K562 (cell line): ENCODE data around the gene AFF3. TPM values are rescaled to one million over a fixed set of nuclear protein-coding genes. Genes with fewer than 3 reads are reported as not detected.

Experiments
- ATAC-seq: fragments of 200-7000 bp; cut with Tn5 transposase; 3 replicates; pipeline ENCODE4 v1.9.1; 2020; ENCODE audit warnings: moderate library complexity
- BruUV-seq: library from RNA; stranded (reverse); fragments of 400-500 nt; replicated peaks from 2 replicates; lab custom pipeline; 2021; lab: Mats Ljungman, UMichigan
- CTCF ChIA-PET: fragments of 300-600 bp; formaldehyde crosslinking; extraction: SDS; loops from one replicate; lab custom pipeline; 2021; ENCODE audit warnings: low intra/inter-chr PET ratio; lab: Yijun Ruan, JAX
- POLR2A ChIA-PET: fragments of 300-600, 350-650 bp; sonication (Branson Sonifier 250); formaldehyde crosslinking; extraction: SDS; loops from one replicate; lab custom pipeline; 2021; ENCODE audit warnings: antibody characterized with exemption, inconsistent platforms; lab: Yijun Ruan, JAX
- DNase-seq, 4 experiments: peaks; one replicate each; pipeline versions ENCODE4 v3.0.0 to v3.0.0-alpha.2; 2011 to 2018; ENCODE audit warnings: low spot score in 3 of 4, mixed read lengths in 3 of 4; ENCODE audit errors: extremely low read depth in 1 of 4
- FAIRE-seq: peaks from 2 replicates; lab custom pipeline; 2011; peaks lifted over from hg19 to GRCh38; lab: Jason Lieb, UNC
- H2AFZ ChIP-seq: 2 replicates; pipeline ENCODE4 v1.6.0; 2011; ENCODE audit warnings: low read depth, low read length, control low read depth, inconsistent platforms
- H3K27ac ChIP-seq: fragments of 200-600 bp; 3 replicates; pipeline ENCODE4 v1.8.0; 2011; ENCODE audit warnings: low read depth, mild to moderate bottlenecking, control low read depth, inconsistent platforms, low read length, moderate library complexity, mixed read lengths; ENCODE audit errors: extremely low read depth
- H3K27me3 ChIP-seq, 2 experiments: fragments of 300-600 bp in 1 of 2; 2 replicates in 1 of 2; 3 replicates in 1 of 2; pipeline versions ENCODE4 v1.6.0 to v1.8.0; 2011; ENCODE audit warnings: inconsistent platforms in 2 of 2, low read length in 2 of 2, mild to moderate bottlenecking in 1 of 2, mixed read lengths in 1 of 2, moderate library complexity in 1 of 2; ENCODE audit not compliant: control insufficient read depth in 2 of 2, insufficient read depth in 2 of 2
- H3K36me3 ChIP-seq: fragments of 300-600 bp; 3 replicates; pipeline ENCODE4 v1.8.0; 2011; ENCODE audit warnings: mild to moderate bottlenecking, low read length, inconsistent platforms; ENCODE audit not compliant: control insufficient read depth, insufficient read depth
- H3K4me1 ChIP-seq, 2 experiments: fragments of 200-600 bp in 1 of 2; replicated peaks in 1 of 2; 2 replicates in 1 of 2; 3 replicates in 1 of 2; pipeline versions ENCODE4 v1.5.1 to v1.8.0; 2011; ENCODE audit warnings: inconsistent platforms in 2 of 2, low read length in 2 of 2, mild to moderate bottlenecking in 1 of 2, mixed read lengths in 1 of 2, moderate library complexity in 1 of 2; ENCODE audit not compliant: control insufficient read depth in 2 of 2, insufficient read depth in 2 of 2
- H3K4me2 ChIP-seq: 2 replicates; pipeline ENCODE4 v1.6.1; 2011; ENCODE audit warnings: low read length, control low read depth, inconsistent platforms, mixed read lengths; ENCODE audit not compliant: insufficient read depth
- H3K4me3 ChIP-seq: fragments of 200-600 bp; sonication (generic), shearing (Covaris generic); 2 replicates; pipeline ENCODE4 v1.5.1; 2016; ENCODE audit warnings: control low read depth, inconsistent platforms
- H3K79me2 ChIP-seq: fragments of 200-600 bp; 3 replicates; pipeline ENCODE4 v1.8.0; 2011; ENCODE audit warnings: low read length, inconsistent platforms; ENCODE audit not compliant: control insufficient read depth, insufficient read depth
- H3K9ac ChIP-seq, 2 experiments: 2 replicates each; pipeline versions ENCODE4 v1.6.0 to v1.6.1; 2011; ENCODE audit warnings: low read depth in 2 of 2, low read length in 2 of 2, control low read depth in 1 of 2, inconsistent platforms in 1 of 2, mild to moderate bottlenecking in 1 of 2, mixed read lengths in 1 of 2; ENCODE audit not compliant: insufficient read depth in 1 of 2
- H3K9me1 ChIP-seq: one replicate; pipeline ENCODE4 v1.6.0; 2011; ENCODE audit warnings: inconsistent platforms, mild to moderate bottlenecking, low read length, moderate library complexity; ENCODE audit not compliant: control insufficient read depth, insufficient read depth
- H3K9me3 ChIP-seq: replicated peaks from 2 replicates; pipeline ENCODE4 v1.5.1; 2011; ENCODE audit warnings: low read depth, low read length, inconsistent platforms; ENCODE audit not compliant: control insufficient read depth, insufficient read depth
- H4K20me1 ChIP-seq: replicated peaks from 2 replicates; pipeline ENCODE4 v1.6.1; 2011; ENCODE audit warnings: low read length, inconsistent platforms, mixed read lengths; ENCODE audit not compliant: control insufficient read depth, insufficient read depth
- CEBPB ChIP-seq: fragments of 450-650 bp; IDR thresholded peaks from 2 replicates; pipeline ENCODE4 v1.6.1; 2016; ENCODE audit warnings: missing genetic modification characterization, missing compliant biosample characterization
- CREBBP ChIP-seq: IDR thresholded peaks from one replicate; pipeline ENCODE4 v1.6.1; 2012; ENCODE audit warnings: low read depth, mild to moderate bottlenecking, control low read depth, inconsistent platforms, low read length
- CXXC5 ChIP-seq: fragments of 250-450 bp; sonication (Bioruptor Pico); IDR thresholded peaks from 2 replicates; pipeline ENCODE4 v1.8.0; 2022; ENCODE audit warnings: inconsistent platforms, mild to moderate bottlenecking, moderate library complexity
- HLTF ChIP-seq: fragments of 450-650 bp; IDR thresholded peaks from 2 replicates; pipeline ENCODE4 v1.6.1; 2016
- HSF4 ChIP-seq: fragments of 250-450 bp; sonication (Bioruptor Pico); IDR thresholded peaks from 2 replicates; pipeline ENCODE4 v2.1.2; 2022; ENCODE audit warnings: mild to moderate bottlenecking, moderate library complexity, borderline replicate concordance
- RAD21 ChIP-seq, 2 experiments: fragments of 250-450 bp in 1 of 2; fragments of 450-650 bp in 1 of 2; sonication (Bioruptor Pico) in 1 of 2; formaldehyde crosslinking in 1 of 2; IDR thresholded peaks in 1 of 2; conservative IDR thresholded peaks in 1 of 2; 2 replicates each; pipeline versions ENCODE4 v1.4.0 to v1.8.0; 2020 to 2022; ENCODE audit warnings: mild to moderate bottlenecking in 2 of 2, moderate library complexity in 1 of 2
- TAL1 ChIP-seq: fragments of 450-650 bp; IDR thresholded peaks from 2 replicates; pipeline ENCODE4 v1.6.1; 2016; ENCODE audit warnings: mild to moderate bottlenecking
- ZNF511 ChIP-seq: sonication (generic); formaldehyde crosslinking; IDR thresholded peaks from 2 replicates; pipeline ENCODE4 v1.8.0; 2022; ENCODE audit warnings: mild to moderate bottlenecking, missing genetic modification reagents
- WGBS: fragments of 100-300 bp; shearing (Covaris generic); methylation state at CpG from one replicate; pipeline ENCODE4 v1.1.6; 2016; ENCODE audit warnings: low coverage, mixed read lengths; ENCODE audit not compliant: insufficient coverage; ENCODE audit errors: missing lambda C conversion rate; 5-methylcytosine and 5-hydroxymethylcytosine counted together
- in situ Hi-C: fragments of 300-500 bp; cut with MboI; formaldehyde crosslinking; loops from 4 replicates; pipeline ENCODE4 v1.15.0; 2018; ENCODE audit warnings: inconsistent platforms, mixed read lengths
- intact Hi-C: fragments of 100-400 bp; cut with micrococcal nuclease; formaldehyde crosslinking; loops from 2 replicates; pipeline ENCODE4 v1.14.2; 2022
- polyA plus RNA-seq, 8 experiments: library from polyadenylated mRNA; depleted of rRNA in 4 of 8; stranded (reverse) in 5 of 8; unstranded in 3 of 8; fragments of >200 nt; fragmentation: Nextera tagmentation in 2 of 8; fragmentation: Illumina TruSeq in 1 of 8; extraction: Ambion mirVana in 2 of 8; extraction: Trizol in 1 of 8; gene quantifications; 2 replicates each; pipeline versions ENCODE4 v1.2.1 to v1.2.3, GENCODE V29; 2011 to 2014; ENCODE audit warnings: inconsistent platforms in 1 of 8, missing spikeins in 1 of 8
- total RNA-seq, 7 experiments: library from RNA; depleted of rRNA in 6 of 7; stranded (reverse); fragments of >200 nt in 6 of 7; fragmentation: Illumina TruSeq in 2 of 7; extraction: Trizol in 2 of 7; gene quantifications; 2 replicates each; pipeline versions ENCODE4 v1.2.1 to v1.2.3, GENCODE V29; 2011 to 2021; ENCODE audit warnings: low replicate concordance in 1 of 7

AFF3 gene
- total and polyA plus RNA-seq, 9 of the 15 experiments (the other 6 are each of a cell fraction or from before 2014, with no cell fraction given): 0.02 to 0.11 TPM; not detected in 7

DNA sequence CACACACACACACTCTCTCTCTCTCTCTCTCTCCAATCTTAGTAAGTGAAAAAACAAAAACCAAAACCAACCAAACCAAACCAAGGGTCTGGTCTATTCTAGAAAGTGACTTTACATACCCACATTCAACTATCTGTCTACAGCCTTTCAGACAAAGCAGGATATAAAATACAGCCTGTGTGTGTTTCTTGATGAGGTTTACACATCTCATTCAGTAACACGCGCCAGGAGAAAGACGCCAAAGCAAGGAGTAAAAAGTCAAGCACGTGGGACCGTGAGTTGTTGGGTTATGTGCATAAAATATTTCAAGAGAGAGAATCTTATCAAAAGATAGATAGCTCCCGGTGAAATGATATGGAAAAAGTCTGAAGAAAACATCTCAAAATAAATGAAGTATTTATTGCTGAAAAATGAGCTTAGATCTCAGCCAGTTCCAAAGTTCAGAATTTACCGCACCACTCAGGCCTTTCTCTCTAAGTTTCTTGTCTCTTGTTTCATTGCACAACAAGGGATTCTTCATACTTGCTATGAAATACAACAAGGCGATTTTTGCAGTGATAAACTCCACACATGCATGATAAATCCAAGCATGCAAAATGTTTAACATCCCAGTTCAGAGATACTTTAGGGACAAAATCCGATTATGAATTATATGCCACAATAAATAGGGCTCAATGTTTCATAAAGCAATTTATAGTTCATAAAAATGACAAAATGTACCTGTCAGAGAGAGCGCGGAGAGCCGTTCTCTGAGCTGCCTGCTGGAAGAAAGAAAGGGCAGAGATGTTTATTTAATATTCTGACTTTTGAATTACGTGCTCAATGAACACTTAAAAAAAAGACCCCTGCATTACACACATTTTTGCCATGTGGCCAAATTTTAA lies 493.2 kb downstream of the AFF3 start:
- no peak overlapping the region for H3K9ac ChIP-seq
- ChIA-PET CTCF (no interaction called here), POLR2A (interaction anchor here (1.4 kb wide), 1 partner anchor 16 kb away, joined by 3 read pairs; no protein-coding TSS in a partner anchor)

DNA sequence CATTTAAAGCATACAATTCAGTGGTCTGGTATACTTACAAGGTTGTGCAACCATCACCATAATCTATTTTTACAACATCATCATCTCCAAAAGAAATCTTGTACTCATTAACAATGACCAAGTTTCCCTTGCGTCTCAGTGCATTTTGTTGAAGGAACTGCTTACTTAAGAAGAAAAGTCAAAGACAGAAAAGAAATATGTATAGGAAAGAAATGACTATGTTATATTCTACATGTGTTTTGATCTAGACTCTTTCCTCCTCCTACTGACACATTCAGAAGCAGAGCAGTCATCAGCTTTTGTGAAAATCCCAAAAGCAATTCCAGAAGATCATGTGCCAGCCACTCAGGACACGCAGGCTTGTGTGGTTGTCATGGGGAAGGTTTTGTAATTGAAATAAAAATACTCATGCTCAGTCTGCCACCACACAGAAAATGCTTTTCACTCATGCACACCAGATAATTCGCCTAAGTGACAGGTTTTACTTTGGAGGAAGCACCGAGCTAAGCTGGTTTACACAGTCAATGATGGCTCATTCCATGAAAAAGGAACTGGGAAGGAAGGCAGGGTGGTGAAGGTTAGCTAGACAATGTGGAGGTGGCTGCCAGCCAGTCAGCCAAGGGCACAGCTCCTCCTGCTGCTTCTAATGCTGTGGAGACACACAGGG lies 494.1 kb downstream of the AFF3 start:
- H3K36me3 ChIP-seq: no peaks in the 10 kb centered on the region
- no peak for ATAC-seq
- H3K4me1 ChIP-seq: no peaks in the 10 kb centered on the region
- H3K27ac ChIP-seq: no peak overlapping the region
- no peaks in the 10 kb centered on the region for H3K9me3 ChIP-seq
- no TSS peak for BruUV-seq
- TF ChIP-seq RAD21 (CRISPR knock-in tag; conservative IDR thresholded peaks at IDR 0.05 in 1 of 2, IDR thresholded peaks at IDR 0.05 in 1 of 2): peak in 1 of 2 experiments; percentile 34; a peak in 1 of 4 replicates
- no peak for TF ChIP-seq CREBBP
- no peak for TF ChIP-seq HSF4 (CRISPR knock-in tag)
- no peak for TF ChIP-seq ZNF511 (CRISPR knock-in tag)
- TF ChIP-seq CEBPB: peak; percentile 39; the same call in 1 of the 2 replicates
- no peak for TF ChIP-seq TAL1
- TF ChIP-seq, all 486 proteins: peak for 2
- H3K4me2 ChIP-seq: no peak overlapping the region
- peaks cover 14 to 37% of the 10 kb centered on the region in 2 experiments for H3K27me3 ChIP-seq
- CTCF ChIA-PET: no interaction called here
- POLR2A ChIA-PET: interaction anchor here (1.2 kb wide), 1 partner anchor 24 kb away, joined by 3 read pairs; no protein-coding TSS in a partner anchor
- H3K4me3 ChIP-seq: no peak overlapping the region
- H2AFZ ChIP-seq: no peak overlapping the region
- in situ Hi-C loops: no loop called here
- H3K79me2 ChIP-seq: no peaks in the 10 kb centered on the region
- no peak for FAIRE-seq
- intact Hi-C loops: no loop called here
- WGBS: 2% methylated on average over 4 of the region's 4 CpGs
- no peaks in the 10 kb centered on the region for H4K20me1 ChIP-seq
- H3K9ac ChIP-seq: no peak overlapping the region
- H3K9me1 ChIP-seq: no peaks in the 10 kb centered on the region
- no peak for DNase-seq

More for the DNA sequence above, 493.2 kb downstream of the AFF3 start:
- Histone ChIP-seq H3K4me1 (no peaks in the 10 kb centered on the region), H3K27me3 (peaks cover 11 to 33% of the 10 kb centered on the region in 2 experiments), H3K4me2 (no peak overlapping the region), H3K4me3 (no peak overlapping the region), H3K9me1 (no peaks in the 10 kb centered on the region), H3K9me3 (no peaks in the 10 kb centered on the region), H2AFZ (no peak overlapping the region), H3K27ac (no peak overlapping the region), H4K20me1 (no peaks in the 10 kb centered on the region), H3K79me2 (no peaks in the 10 kb centered on the region), H3K36me3 (no peaks in the 10 kb centered on the region)
- no peak for ATAC-seq
- intact Hi-C loops: no loop called here
- FAIRE-seq: no peak
- 21% methylated on average over 13 of the region's 13 CpGs for WGBS
- in situ Hi-C loops: no loop called here
- BruUV-seq: no TSS peak
- DNase-seq: no peak
- TF ChIP-seq CXXC5 (CRISPR knock-in tag): peak; percentile 52
- TF ChIP-seq HLTF: no peak
- TF ChIP-seq CEBPB: peak; percentile 35; the same call in 1 of the 2 replicates
